Measurements from ENCODE around the gene PLA2G10.
A peak's percentile ranks its signal among the peaks of the same experiment; 100 is the strongest.

Gene PLA2G10

GRCh38 chr16:14669776-14670175 lies 24.3 kb downstream of the PLA2G10 start:
- Histone ChIP-seq H2BK15ac (ENCODE audit: low read depth, poor library complexity, severe bottlenecking) (no peak overlapping the region), H3K4ac (ENCODE audit: low read depth in 1 of 2, low read length in 2 of 2) (no peak overlapping the region), H3K4me1 (ENCODE audit: control insufficient read depth, insufficient read depth, low read depth, low read length) (peaks cover 5% of the 10 kb centered on the region), H3K14ac (ENCODE audit: low read length in 2 of 2) (no peak overlapping the region), H3K79me1 (replicated peaks; ENCODE audit: low read length, poor library complexity, severe bottlenecking) (no peaks in the 10 kb centered on the region), H2AFZ (ENCODE audit: low read depth, low read length) (no peak overlapping the region), H3K4me3 (ENCODE audit: insufficient read depth in 1 of 2, low read depth in 1 of 2, low read length in 2 of 2) (no peak overlapping the region), H3K9ac (ENCODE audit: low read length) (no peak overlapping the region), H3K36me3 (ENCODE audit: control insufficient read depth in 1 of 2, insufficient read depth in 2 of 2, low read depth in 1 of 2, low read length in 2 of 2) (peaks cover 38 to 47% of the 10 kb centered on the region in 2 experiments), H4K8ac (ENCODE audit: low read length) (no peak overlapping the region), H2BK12ac (ENCODE audit: low read length in 2 of 2) (no peak overlapping the region), H3K9me3 (ENCODE audit: control insufficient read depth, low read length) (no peaks in the 10 kb centered on the region), H2BK5ac (ENCODE audit: low read depth, low read length, poor library complexity, severe bottlenecking) (no peak overlapping the region), H3K4me2 (ENCODE audit: low read length, poor library complexity, severe bottlenecking) (no peak overlapping the region), H3K27ac (ENCODE audit: low read length, poor library complexity, severe bottlenecking) (no peak overlapping the region), H2BK120ac (ENCODE audit: low read depth, low read length) (no peak overlapping the region), H3K23ac (ENCODE audit: low read length in 2 of 2) (no peak overlapping the region), H3K27me3 (ENCODE audit: control insufficient read depth in 1 of 2, insufficient read depth in 1 of 2, low read length in 2 of 2) (no peaks in the 10 kb centered on the region), H4K91ac (ENCODE audit: low read length) (no peak overlapping the region), H3K18ac (ENCODE audit: low read depth in 1 of 2, low read length in 2 of 2) (no peak overlapping the region), H2AK5ac (ENCODE audit: low read length, severe bottlenecking) (no peak overlapping the region)
- 100% methylated on average over 3 of the region's 4 CpGs for WGBS
- DNase-seq, result no peak

- no peak overlapping the region for H2BK5ac ChIP-seq (ENCODE audit: low read depth, low read length, poor library complexity, severe bottlenecking)
- no peaks in the 10 kb centered on the region for H3K79me1 ChIP-seq (replicated peaks; ENCODE audit: low read length, poor library complexity, severe bottlenecking)
- no peak overlapping the region for H2BK15ac ChIP-seq (ENCODE audit: low read depth, poor library complexity, severe bottlenecking)
- H3K23ac ChIP-seq (ENCODE audit: low read length in 2 of 2), result no peak overlapping the region
- H4K8ac ChIP-seq (ENCODE audit: low read length), result no peak overlapping the region
- no peak overlapping the region for H2AFZ ChIP-seq (ENCODE audit: low read depth, low read length)
- H3K4me2 ChIP-seq (ENCODE audit: low read length, poor library complexity, severe bottlenecking), result no peak overlapping the region
- H3K9me3 ChIP-seq (ENCODE audit: control insufficient read depth, low read length), result no peaks in the 10 kb centered on the region
- H2BK120ac ChIP-seq (ENCODE audit: low read depth, low read length), result no peak overlapping the region
- DNase-seq, result no peak
- no peaks in the 10 kb centered on the region for H3K27me3 ChIP-seq (ENCODE audit: control insufficient read depth in 1 of 2, insufficient read depth in 1 of 2, low read length in 2 of 2)
- 95% methylated on average over 3 of the region's 7 CpGs for WGBS
- H3K4ac ChIP-seq (ENCODE audit: low read depth in 1 of 2, low read length in 2 of 2), result no peak overlapping the region
- H4K91ac ChIP-seq (ENCODE audit: low read length), result no peak overlapping the region
- no peak overlapping the region for H3K4me3 ChIP-seq (ENCODE audit: insufficient read depth in 1 of 2, low read depth in 1 of 2, low read length in 2 of 2)
- H3K9ac ChIP-seq (ENCODE audit: low read length), result no peak overlapping the region
- no peak overlapping the region for H3K14ac ChIP-seq (ENCODE audit: low read length in 2 of 2)
- no peak overlapping the region for H2BK12ac ChIP-seq (ENCODE audit: low read length in 2 of 2)
- H3K27ac ChIP-seq (ENCODE audit: low read length, poor library complexity, severe bottlenecking), result no peak overlapping the region
- peaks cover 48 to 58% of the 10 kb centered on the region in 2 experiments for H3K36me3 ChIP-seq (ENCODE audit: control insufficient read depth in 1 of 2, insufficient read depth in 2 of 2, low read depth in 1 of 2, low read length in 2 of 2)
- H2AK5ac ChIP-seq (ENCODE audit: low read length, severe bottlenecking), result no peak overlapping the region
- no peak overlapping the region for H3K18ac ChIP-seq (ENCODE audit: low read depth in 1 of 2, low read length in 2 of 2)
- H3K4me1 ChIP-seq (ENCODE audit: control insufficient read depth, insufficient read depth, low read depth, low read length), result peaks cover 5% of the 10 kb centered on the region
Measured at GRCh38 chr16:14668556-14669223, 25.4 kb downstream of the PLA2G10 start.

- H3K18ac ChIP-seq (ENCODE audit: low read depth in 1 of 2, low read length in 2 of 2), result no peak overlapping the region
- H3K4ac ChIP-seq (ENCODE audit: low read depth in 1 of 2, low read length in 2 of 2), result no peak overlapping the region
- no peak for DNase-seq
- H3K79me1 ChIP-seq (replicated peaks; ENCODE audit: low read length, poor library complexity, severe bottlenecking), result peaks cover 2% of the 10 kb centered on the region
- no peak overlapping the region for H3K14ac ChIP-seq (ENCODE audit: low read length in 2 of 2)
- no peak overlapping the region for H3K23ac ChIP-seq (ENCODE audit: low read length in 2 of 2)
- no peak overlapping the region for H3K4me2 ChIP-seq (ENCODE audit: low read length, poor library complexity, severe bottlenecking)
- peaks cover 54 to 66% of the 10 kb centered on the region in 2 experiments for H3K36me3 ChIP-seq (ENCODE audit: control insufficient read depth in 1 of 2, insufficient read depth in 2 of 2, low read depth in 1 of 2, low read length in 2 of 2)
- no peak overlapping the region for H3K4me3 ChIP-seq (ENCODE audit: insufficient read depth in 1 of 2, low read depth in 1 of 2, low read length in 2 of 2)
- no peak overlapping the region for H2BK120ac ChIP-seq (ENCODE audit: low read depth, low read length)
- H4K8ac ChIP-seq (ENCODE audit: low read length), result no peak overlapping the region
- no peak overlapping the region for H2AK5ac ChIP-seq (ENCODE audit: low read length, severe bottlenecking)
- H2BK5ac ChIP-seq (ENCODE audit: low read depth, low read length, poor library complexity, severe bottlenecking), result no peak overlapping the region
- no peak overlapping the region for H3K27ac ChIP-seq (ENCODE audit: low read length, poor library complexity, severe bottlenecking)
- peaks cover 4% of the 10 kb centered on the region for H3K4me1 ChIP-seq (ENCODE audit: control insufficient read depth, insufficient read depth, low read depth, low read length)
- no peak overlapping the region for H2AFZ ChIP-seq (ENCODE audit: low read depth, low read length)
- WGBS, result over 99% methylated on average over 14 of the region's 16 CpGs
- H3K27me3 ChIP-seq (ENCODE audit: control insufficient read depth in 1 of 2, insufficient read depth in 1 of 2, low read length in 2 of 2), result no peaks in the 10 kb centered on the region
- H2BK15ac ChIP-seq (ENCODE audit: low read depth, poor library complexity, severe bottlenecking), result no peak overlapping the region
- no peak overlapping the region for H3K9ac ChIP-seq (ENCODE audit: low read length)
- no peak overlapping the region for H4K91ac ChIP-seq (ENCODE audit: low read length)
- no peaks in the 10 kb centered on the region for H3K9me3 ChIP-seq (ENCODE audit: control insufficient read depth, low read length)
- no peak overlapping the region for H2BK12ac ChIP-seq (ENCODE audit: low read length in 2 of 2)
Measured at GRCh38 chr16:14667347-14668266, 26.5 kb downstream of the PLA2G10 start.

GRCh38 chr16:14658063-14658462 lies 36.0 kb downstream of the PLA2G10 start:
- no peak overlapping the region for H3K4me2 ChIP-seq (ENCODE audit: low read length, poor library complexity, severe bottlenecking)
- H3K18ac ChIP-seq (ENCODE audit: low read depth in 1 of 2, low read length in 2 of 2), result no peak overlapping the region
- H3K36me3 ChIP-seq (ENCODE audit: control insufficient read depth in 1 of 2, insufficient read depth in 2 of 2, low read depth in 1 of 2, low read length in 2 of 2), result peaks cover 60 to 69% of the 10 kb centered on the region in 2 experiments
- no peaks in the 10 kb centered on the region for H3K9me3 ChIP-seq (ENCODE audit: control insufficient read depth, low read length)
- H3K9ac ChIP-seq (ENCODE audit: low read length), result no peak overlapping the region
- no peak overlapping the region for H3K4me3 ChIP-seq (ENCODE audit: insufficient read depth in 1 of 2, low read depth in 1 of 2, low read length in 2 of 2)
- H2BK5ac ChIP-seq (ENCODE audit: low read depth, low read length, poor library complexity, severe bottlenecking), result no peak overlapping the region
- 94% methylated on average over 2 of the region's 2 CpGs for WGBS
- H2AFZ ChIP-seq (ENCODE audit: low read depth, low read length), result no peak overlapping the region
- no peak overlapping the region for H2AK5ac ChIP-seq (ENCODE audit: low read length, severe bottlenecking)
- H3K4ac ChIP-seq (ENCODE audit: low read depth in 1 of 2, low read length in 2 of 2), result no peak overlapping the region
- H3K4me1 ChIP-seq (ENCODE audit: control insufficient read depth, insufficient read depth, low read depth, low read length), result no peaks in the 10 kb centered on the region
- peaks cover 39% of the 10 kb centered on the region for H3K79me1 ChIP-seq (replicated peaks; ENCODE audit: low read length, poor library complexity, severe bottlenecking)
- H2BK12ac ChIP-seq (ENCODE audit: low read length in 2 of 2), result no peak overlapping the region
- no peaks in the 10 kb centered on the region for H3K27me3 ChIP-seq (ENCODE audit: control insufficient read depth in 1 of 2, insufficient read depth in 1 of 2, low read length in 2 of 2)
- no peak overlapping the region for H3K23ac ChIP-seq (ENCODE audit: low read length in 2 of 2)
- no peak overlapping the region for H2BK120ac ChIP-seq (ENCODE audit: low read depth, low read length)
- no peak overlapping the region for H2BK15ac ChIP-seq (ENCODE audit: low read depth, poor library complexity, severe bottlenecking)
- no peak overlapping the region for H3K14ac ChIP-seq (ENCODE audit: low read length in 2 of 2)
- DNase-seq, result no peak
- H3K27ac ChIP-seq (ENCODE audit: low read length, poor library complexity, severe bottlenecking), result no peak overlapping the region
- H4K8ac ChIP-seq (ENCODE audit: low read length), result peak overlapping the region; percentile 23
- H4K91ac ChIP-seq (ENCODE audit: low read length), result no peak overlapping the region

Measured in mesenchymal stem cell (in vitro differentiated cells and primary cell).